Measurements from ENCODE around the gene TMEM185B. TPM values are rescaled to one million over a fixed set of nuclear protein-coding genes. Genes with fewer than 3 reads are reported as not detected.

TMEM185B gene
- total RNA-seq, 1 donor from 2014 or later = 19.9 TPM

DNA sequence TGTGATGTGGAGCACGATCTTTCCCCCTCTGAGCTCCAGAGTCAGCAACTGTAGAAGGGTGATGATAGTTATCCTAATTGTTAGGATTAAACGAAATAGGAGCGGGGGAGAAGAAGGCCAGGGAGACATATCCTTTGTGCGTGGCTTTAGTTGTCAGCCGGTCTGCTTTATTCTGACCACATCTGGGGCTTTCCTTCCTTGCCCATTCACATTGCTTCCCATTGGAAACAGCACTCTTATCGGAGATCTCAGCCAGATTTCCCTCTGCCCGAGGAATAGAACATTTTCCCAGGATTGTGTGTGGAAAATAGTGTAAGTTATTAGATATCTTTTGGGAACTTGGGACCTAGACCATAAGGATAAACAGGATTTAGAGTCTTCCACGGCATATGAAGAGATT is 31.0 kb upstream of the TMEM185B start:
- DNase-seq (ENCODE audit: low spot score, unreplicated experiment) = no peak
- peak overlapping the region; percentile 91 for H3K4me3 Mint-ChIP-seq (ENCODE audit: low read depth)

GRCh38 chr2:120253021-120253882 is 30.1 kb upstream of the TMEM185B start:
- peak; percentile 48 for TF ChIP-seq CTCF (IDR thresholded peaks at IDR 0.05; ENCODE audit: unreplicated experiment)
- Mint-ChIP-seq H3K27ac (peak overlapping the region; percentile 73), H3K27me3 (peaks cover 22% of the 10 kb centered on the region), H3K4me3 (ENCODE audit: low read depth) (peak overlapping the region; percentile 91), H3K4me1 (ENCODE audit: low read depth) (peaks cover 14% of the 10 kb centered on the region), H3K36me3 (ENCODE audit: insufficient read depth) (peaks cover 4% of the 10 kb centered on the region), H3K9me3 (ENCODE audit: low read depth) (peaks cover 6% of the 10 kb centered on the region)
- DNase-seq (ENCODE audit: low spot score, unreplicated experiment) = peak; percentile 62

More for the DNA sequence above, 31.0 kb upstream of the TMEM185B start:
- no peak overlapping the region for H3K27ac Mint-ChIP-seq
- peaks cover 9% of the 10 kb centered on the region for H3K9me3 Mint-ChIP-seq (ENCODE audit: low read depth)
- no peak for TF ChIP-seq CTCF (IDR thresholded peaks at IDR 0.05; ENCODE audit: unreplicated experiment)
- H3K27me3 Mint-ChIP-seq = peaks cover 19% of the 10 kb centered on the region
- peaks cover 9% of the 10 kb centered on the region for H3K36me3 Mint-ChIP-seq (ENCODE audit: insufficient read depth)
- H3K4me1 Mint-ChIP-seq (ENCODE audit: low read depth) = peaks cover 14% of the 10 kb centered on the region

DNA sequence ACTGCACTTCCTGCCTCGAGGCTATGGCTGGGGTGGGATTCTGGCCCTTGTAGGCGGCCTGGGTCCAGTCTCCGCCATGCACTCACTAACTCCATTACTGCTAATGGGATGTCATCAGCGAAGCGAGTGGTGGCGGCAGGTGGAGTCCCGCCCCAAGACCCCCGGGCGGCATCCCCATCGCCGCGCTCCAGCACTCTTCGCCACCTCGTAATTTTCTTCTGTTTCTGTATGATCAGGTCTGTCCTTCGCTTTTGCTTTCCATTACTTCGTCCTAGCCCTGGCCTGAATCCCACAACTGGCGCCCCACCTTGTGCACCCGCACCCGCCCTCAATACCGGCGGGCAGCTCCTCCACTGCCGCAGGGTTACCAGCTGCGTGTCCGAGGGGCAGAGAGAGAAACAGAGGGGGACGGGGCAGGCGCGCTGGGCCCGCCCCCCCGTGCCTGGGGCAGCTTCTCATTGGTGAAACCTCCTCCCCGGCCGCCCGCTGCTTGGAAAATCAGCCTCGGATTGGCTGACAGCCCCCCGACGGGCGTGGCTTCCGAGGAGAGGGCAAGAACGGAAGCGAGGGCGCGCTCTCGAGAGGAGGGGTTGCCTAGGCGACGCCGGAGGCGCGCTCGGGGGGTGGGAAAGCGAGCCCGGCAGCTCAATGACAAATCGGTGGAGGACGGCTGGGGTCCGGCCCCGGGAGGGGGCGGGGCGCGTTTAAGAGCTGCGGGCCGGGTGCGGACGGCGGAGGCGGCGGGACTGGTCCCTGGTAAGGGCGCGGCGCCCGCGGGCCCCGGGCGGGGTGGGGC is 29.2 kb upstream of the TMEM185B start, which contains the start of gene RALB:
TSS of gene RALB (plus strand) at position 628 of the 796 bp plus-strand sequence. CDS start 25,813 bp downstream, outside the sequence.
- peaks cover 14% of the 10 kb centered on the region for H3K4me1 Mint-ChIP-seq (ENCODE audit: low read depth)
- peaks cover 3% of the 10 kb centered on the region for H3K36me3 Mint-ChIP-seq (ENCODE audit: insufficient read depth)
- H3K27me3 Mint-ChIP-seq = peaks cover 27% of the 10 kb centered on the region
- peak within 1 kb of the TSS; percentile 89 for H3K27ac Mint-ChIP-seq
- no peak for TF ChIP-seq CTCF (IDR thresholded peaks at IDR 0.05; ENCODE audit: unreplicated experiment)
- DNase-seq (ENCODE audit: low spot score, unreplicated experiment) = peak; percentile 99
- H3K9me3 Mint-ChIP-seq (ENCODE audit: low read depth) = peaks cover 5% of the 10 kb centered on the region
- peak within 1 kb of the TSS; percentile 95 for H3K4me3 Mint-ChIP-seq (ENCODE audit: low read depth)

GRCh38 chr2:120251880-120252224 is 28.7 kb upstream of the TMEM185B start:
- Mint-ChIP-seq H3K27ac (no peak overlapping the region), H3K4me1 (ENCODE audit: low read depth) (peaks cover 14% of the 10 kb centered on the region), H3K36me3 (ENCODE audit: insufficient read depth) (peaks cover 3% of the 10 kb centered on the region), H3K9me3 (ENCODE audit: low read depth) (peaks cover 5% of the 10 kb centered on the region), H3K4me3 (ENCODE audit: low read depth) (peak overlapping the region; percentile 95), H3K27me3 (peaks cover 31% of the 10 kb centered on the region)
- DNase-seq (ENCODE audit: low spot score, unreplicated experiment) = no peak
- no peak for TF ChIP-seq CTCF (IDR thresholded peaks at IDR 0.05; ENCODE audit: unreplicated experiment)

DNA sequence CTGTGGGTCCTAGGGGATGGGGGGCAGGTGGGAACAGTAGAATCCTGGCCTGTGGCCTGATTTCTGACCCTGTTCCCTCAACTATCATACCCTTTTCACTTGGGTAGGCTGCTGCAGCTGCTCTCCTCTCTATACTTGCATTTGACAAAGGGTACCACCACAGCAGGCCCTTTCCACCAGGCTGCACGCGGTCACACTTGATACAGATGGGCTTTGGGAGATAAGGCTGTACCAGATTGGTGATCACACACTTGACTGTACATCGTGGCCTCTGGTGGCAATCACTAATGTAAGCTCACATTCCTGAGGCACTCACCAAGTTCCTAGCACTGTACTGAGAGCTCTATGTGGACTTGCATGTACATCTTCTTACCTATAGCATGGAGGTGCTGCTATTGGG is 27.9 kb upstream of the TMEM185B start:
- Mint-ChIP-seq H3K4me3 (ENCODE audit: low read depth) (no peak overlapping the region), H3K4me1 (ENCODE audit: low read depth) (peaks cover 19% of the 10 kb centered on the region), H3K36me3 (ENCODE audit: insufficient read depth) (peaks cover 2% of the 10 kb centered on the region), H3K27me3 (peaks cover 31% of the 10 kb centered on the region), H3K27ac (no peak overlapping the region), H3K9me3 (ENCODE audit: low read depth) (peaks cover 5% of the 10 kb centered on the region)
- DNase-seq (ENCODE audit: low spot score, unreplicated experiment) = no peak
- no peak for TF ChIP-seq CTCF (IDR thresholded peaks at IDR 0.05; ENCODE audit: unreplicated experiment)

Data from progenitor cell of endocrine pancreas (in vitro differentiated cells).